Activated B cell treated with CpG ODN at 0.5 μM for 24 hours (primary cell): Measurements from ENCODE around the gene DNAJC11. TPM values are rescaled to one million over a fixed set of nuclear protein-coding genes. Genes with fewer than 3 reads are reported as not detected.

Experiments
- ATAC-seq: fragments of 200-7000 bp; cut with Tn5 transposase; one replicate; pipeline ENCODE4 v1.10.0; 2021; ENCODE audit warnings: low read depth, mild to moderate bottlenecking, moderate library complexity
- CTCF ChIA-PET: fragments of 350-600 bp; sonication (Branson Sonifier 250); formaldehyde crosslinking; loops from one replicate; lab custom pipeline; 2021; ENCODE audit warnings: antibody characterized with exemption; lab: Charles Lee
- POLR2A ChIA-PET: fragments of 350-600 bp; sonication (Branson Sonifier 250); formaldehyde crosslinking; loops from one replicate; lab custom pipeline; 2021; ENCODE audit warnings: antibody characterized with exemption; lab: Charles Lee
- DNase-seq: peaks from one replicate; pipeline ENCODE4 v3.0.0; 2022
- H3K27ac Mint-ChIP-seq: one replicate; pipeline ENCODE4 v1.8.0; 2020; ENCODE audit warnings: mixed read lengths
- H3K27me3 Mint-ChIP-seq: one replicate; pipeline ENCODE4 v1.8.0; 2021; ENCODE audit warnings: mixed read lengths
- H3K36me3 Mint-ChIP-seq: one replicate; pipeline ENCODE4 v1.8.0; 2021; ENCODE audit warnings: low read depth, mixed read lengths
- H3K4me1 Mint-ChIP-seq: one replicate; pipeline ENCODE4 v1.8.0; 2021; ENCODE audit warnings: mixed read lengths
- H3K4me3 Mint-ChIP-seq: one replicate; pipeline ENCODE4 v1.8.0; 2020; ENCODE audit warnings: mild to moderate bottlenecking, mixed read lengths
- H3K9me3 Mint-ChIP-seq: one replicate; pipeline ENCODE4 v1.8.0; 2020; ENCODE audit warnings: mixed read lengths
- intact Hi-C: fragments of 100-400 bp; cut with micrococcal nuclease; formaldehyde crosslinking; loops from one replicate; pipeline ENCODE4 v1.15.1; 2024
- total RNA-seq: library from RNA; stranded (reverse); gene quantifications from 2 replicates; pipeline ENCODE4 v1.2.3, GENCODE V29; 2022
- TF ChIP-seq, protein P1 (sequence below): fragments of 200-600 bp; IDR thresholded peaks from one replicate; pipeline ENCODE4 v1.8.0; 2022; ENCODE audit warnings: antibody characterized with exemption, mild to moderate bottlenecking

DNAJC11 gene
- total RNA-seq, 1 donor from 2014 or later, result 65.6 TPM

DNA sequence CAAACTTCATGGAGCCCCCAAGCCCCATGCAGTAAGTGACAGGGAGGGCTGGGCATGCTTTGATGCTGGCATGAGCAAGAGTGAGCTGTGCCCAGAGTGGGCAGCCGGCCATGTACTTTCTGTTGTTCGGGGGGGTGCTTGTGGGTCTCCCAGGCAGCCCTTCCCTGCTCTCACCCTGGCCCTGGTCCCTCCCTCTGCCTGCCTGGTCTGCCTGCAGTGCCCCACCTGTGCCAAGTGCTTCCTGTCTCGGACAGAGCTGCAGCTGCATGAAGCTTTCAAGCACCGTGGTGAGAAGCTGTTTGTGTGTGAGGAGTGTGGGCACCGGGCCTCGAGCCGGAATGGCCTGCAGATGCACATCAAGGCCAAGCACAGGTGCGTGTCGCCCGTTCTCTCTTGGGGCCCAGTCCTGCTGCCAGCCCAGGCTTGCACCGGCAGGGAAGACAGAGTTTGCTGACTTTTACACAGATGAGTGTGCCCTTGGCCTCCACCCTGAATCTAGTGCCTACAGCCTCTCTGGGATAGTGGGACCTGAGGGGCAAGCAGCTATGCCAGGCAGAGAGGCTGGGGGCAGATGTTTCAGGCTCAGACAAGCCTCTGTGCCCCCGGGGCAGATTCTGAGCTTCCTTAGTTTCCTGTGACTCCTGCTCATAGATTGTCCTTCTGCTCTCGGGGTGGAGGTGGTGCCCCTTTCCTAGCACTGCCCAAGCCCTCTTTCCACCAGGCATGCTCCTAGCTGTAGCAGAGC lies 114.2 kb downstream of the DNAJC11 start:
- CTCF ChIA-PET, result no interaction called here
- ATAC-seq, result no peak
- intact Hi-C loops, result no loop called here
- POLR2A ChIA-PET, result interaction anchor here (0.9 kb wide), 1 partner anchor 13 kb away, joined by 4 read pairs; no protein-coding TSS in a partner anchor
- Mint-ChIP-seq H3K9me3 (no peaks in the 10 kb centered on the region), H3K36me3 (peaks cover 42% of the 10 kb centered on the region), H3K27ac (no peak overlapping the region), H3K27me3 (no peaks in the 10 kb centered on the region), H3K4me3 (no peak overlapping the region), H3K4me1 (peaks cover 21% of the 10 kb centered on the region)
- DNase-seq, result no peak
- TF ChIP-seq, protein P1, sequence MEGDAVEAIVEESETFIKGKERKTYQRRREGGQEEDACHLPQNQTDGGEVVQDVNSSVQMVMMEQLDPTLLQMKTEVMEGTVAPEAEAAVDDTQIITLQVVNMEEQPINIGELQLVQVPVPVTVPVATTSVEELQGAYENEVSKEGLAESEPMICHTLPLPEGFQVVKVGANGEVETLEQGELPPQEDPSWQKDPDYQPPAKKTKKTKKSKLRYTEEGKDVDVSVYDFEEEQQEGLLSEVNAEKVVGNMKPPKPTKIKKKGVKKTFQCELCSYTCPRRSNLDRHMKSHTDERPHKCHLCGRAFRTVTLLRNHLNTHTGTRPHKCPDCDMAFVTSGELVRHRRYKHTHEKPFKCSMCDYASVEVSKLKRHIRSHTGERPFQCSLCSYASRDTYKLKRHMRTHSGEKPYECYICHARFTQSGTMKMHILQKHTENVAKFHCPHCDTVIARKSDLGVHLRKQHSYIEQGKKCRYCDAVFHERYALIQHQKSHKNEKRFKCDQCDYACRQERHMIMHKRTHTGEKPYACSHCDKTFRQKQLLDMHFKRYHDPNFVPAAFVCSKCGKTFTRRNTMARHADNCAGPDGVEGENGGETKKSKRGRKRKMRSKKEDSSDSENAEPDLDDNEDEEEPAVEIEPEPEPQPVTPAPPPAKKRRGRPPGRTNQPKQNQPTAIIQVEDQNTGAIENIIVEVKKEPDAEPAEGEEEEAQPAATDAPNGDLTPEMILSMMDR, result no peak

DNA sequence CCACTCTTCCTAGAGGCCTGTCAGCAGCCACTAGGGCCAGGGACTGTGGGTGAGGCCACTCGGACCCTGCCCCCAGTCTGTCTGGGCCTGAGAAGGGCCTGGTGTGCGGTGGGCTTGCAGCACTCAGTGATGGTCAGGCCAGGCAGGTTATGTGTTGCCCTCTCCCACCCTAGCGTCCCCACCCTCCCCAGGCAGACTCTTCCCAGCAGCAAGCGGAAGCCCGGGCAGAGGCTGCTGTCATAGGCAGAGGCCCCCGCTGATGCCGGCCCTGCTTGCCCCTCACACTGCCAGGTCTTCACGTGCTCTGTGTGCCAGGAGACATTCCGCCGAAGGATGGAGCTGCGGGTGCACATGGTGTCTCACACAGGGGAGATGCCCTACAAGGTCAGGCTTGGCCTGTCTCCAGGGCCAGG lies 115.2 kb downstream of the DNAJC11 start:
- DNase-seq, result no peak
- Mint-ChIP-seq H3K9me3 (no peaks in the 10 kb centered on the region), H3K27me3 (no peaks in the 10 kb centered on the region), H3K36me3 (peaks cover 44% of the 10 kb centered on the region), H3K4me1 (peaks cover 31% of the 10 kb centered on the region), H3K4me3 (no peak overlapping the region), H3K27ac (no peak overlapping the region)
- intact Hi-C loops, result no loop called here
- ChIA-PET CTCF (no interaction called here), POLR2A (no interaction called here)
- TF ChIP-seq, protein P1, result no peak
- ATAC-seq, result no peak

DNA sequence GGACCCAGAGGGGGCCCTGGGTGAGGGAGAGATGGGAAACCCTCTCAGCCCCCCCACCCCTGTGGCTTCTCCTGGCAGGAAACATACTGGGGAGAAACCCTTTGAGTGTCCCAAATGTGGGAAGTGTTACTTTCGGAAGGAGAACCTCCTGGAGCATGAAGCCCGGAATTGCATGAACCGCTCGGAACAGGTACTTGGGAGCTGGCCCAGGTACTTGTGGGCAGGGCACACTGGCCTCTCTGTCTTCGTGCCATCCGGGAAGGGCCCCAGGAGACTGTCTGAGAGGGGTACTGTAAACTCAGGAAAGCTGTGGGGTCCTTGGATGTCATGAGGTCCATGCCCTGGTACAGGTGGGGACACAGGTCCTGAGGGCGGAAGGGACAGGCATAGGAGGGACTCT lies 115.8 kb downstream of the DNAJC11 start:
- ATAC-seq (no peak), DNase-seq (no peak)
- peaks cover 31% of the 10 kb centered on the region for H3K4me1 Mint-ChIP-seq
- H3K9me3 Mint-ChIP-seq, result no peaks in the 10 kb centered on the region
- TF ChIP-seq, protein P1, result no peak
- intact Hi-C loops, result no loop called here
- POLR2A ChIA-PET, result no interaction called here
- H3K27ac Mint-ChIP-seq, result no peak overlapping the region
- CTCF ChIA-PET, result no interaction called here
- H3K27me3 Mint-ChIP-seq, result no peaks in the 10 kb centered on the region
- H3K36me3 Mint-ChIP-seq, result peaks cover 41% of the 10 kb centered on the region
- no peak overlapping the region for H3K4me3 Mint-ChIP-seq

DNA sequence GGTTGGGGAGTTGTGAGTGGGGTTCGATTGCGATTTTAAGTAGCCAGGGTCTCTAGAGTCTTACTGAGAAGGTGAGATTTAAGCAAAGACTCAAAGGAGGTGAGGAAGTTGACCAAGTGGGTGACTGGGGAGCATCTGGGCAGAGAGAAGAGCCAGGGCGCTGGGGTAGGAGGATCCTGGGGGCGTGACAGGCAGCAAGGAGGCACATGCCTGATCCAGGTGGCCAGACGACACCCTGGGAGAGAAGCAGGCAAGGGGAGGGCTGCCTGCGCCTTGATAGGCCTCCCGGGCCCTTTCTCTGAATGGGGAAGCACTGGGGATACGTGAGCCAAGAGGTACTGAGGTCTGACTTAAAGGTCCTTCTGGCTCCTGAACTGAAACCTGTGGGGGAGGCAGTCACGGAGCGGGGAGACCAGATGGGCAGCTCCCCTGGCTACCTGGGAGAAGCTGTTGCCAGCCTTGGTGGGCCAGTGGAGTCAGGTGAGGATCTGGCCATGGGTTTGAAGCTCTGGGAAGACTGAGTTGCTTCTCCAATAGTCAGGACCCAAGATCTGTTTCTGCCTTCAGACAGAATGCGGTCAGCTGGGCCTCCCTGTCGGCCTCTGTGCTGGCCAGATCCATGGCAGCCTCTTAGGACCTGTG lies 116.4 kb downstream of the DNAJC11 start:
- CTCF ChIA-PET, result no interaction called here

More for the DNA sequence above, 116.4 kb downstream of the DNAJC11 start:
- DNase-seq, result no peak
- ATAC-seq, result no peak
- H3K4me1 Mint-ChIP-seq, result peaks cover 37% of the 10 kb centered on the region
- no peaks in the 10 kb centered on the region for H3K9me3 Mint-ChIP-seq
- H3K27ac Mint-ChIP-seq, result no peak overlapping the region
- no peak overlapping the region for H3K4me3 Mint-ChIP-seq
- H3K36me3 Mint-ChIP-seq, result peaks cover 38% of the 10 kb centered on the region
- POLR2A ChIA-PET, result no interaction called here
- intact Hi-C loops, result no loop called here
- H3K27me3 Mint-ChIP-seq, result no peaks in the 10 kb centered on the region
- TF ChIP-seq, protein P1, result no peak

Other genes with a start within 250 kb of the DNAJC11 start
- gene TNFRSF25, start 235.6 kb downstream of the DNAJC11 start, total RNA-seq, result 2.5 and 2.8 TPM in 2 replicates
- 0.22 and 0.27 TPM in 2 replicates for gene PLEKHG5, start 210.1 kb downstream of the DNAJC11 start, total RNA-seq
- gene NOL9, start 147.3 kb downstream of the DNAJC11 start, total RNA-seq, result 43.6 and 58.6 TPM in 2 replicates
- gene TAS1R1, start 146.5 kb downstream of the DNAJC11 start, total RNA-seq, result not detected in 2 replicates
- gene ZBTB48, start 121.8 kb downstream of the DNAJC11 start, total RNA-seq, result 53.2 and 53.8 TPM in 2 replicates
- gene KLHL21, start 98.9 kb downstream of the DNAJC11 start, total RNA-seq, result 14.6 and 15.9 TPM in 2 replicates
- 5.4 and 6.1 TPM in 2 replicates for gene PHF13, start 88.1 kb downstream of the DNAJC11 start, total RNA-seq
- 16.2 and 21.3 TPM in 2 replicates for gene THAP3, start 76.9 kb downstream of the DNAJC11 start, total RNA-seq
- 49.8 and 50.8 TPM in 2 replicates for gene CAMTA1, start 83.6 kb upstream of the DNAJC11 start, total RNA-seq